ENCODE data around the gene HPCAL1. TPM values are rescaled to one million over a fixed set of nuclear protein-coding genes. Genes with fewer than 3 reads are reported as not detected.

The HPCAL1 gene
- total RNA-seq, 6 experiments from 2014 or later, result 23.1 to 68.8 (median 29.1) TPM

DNA sequence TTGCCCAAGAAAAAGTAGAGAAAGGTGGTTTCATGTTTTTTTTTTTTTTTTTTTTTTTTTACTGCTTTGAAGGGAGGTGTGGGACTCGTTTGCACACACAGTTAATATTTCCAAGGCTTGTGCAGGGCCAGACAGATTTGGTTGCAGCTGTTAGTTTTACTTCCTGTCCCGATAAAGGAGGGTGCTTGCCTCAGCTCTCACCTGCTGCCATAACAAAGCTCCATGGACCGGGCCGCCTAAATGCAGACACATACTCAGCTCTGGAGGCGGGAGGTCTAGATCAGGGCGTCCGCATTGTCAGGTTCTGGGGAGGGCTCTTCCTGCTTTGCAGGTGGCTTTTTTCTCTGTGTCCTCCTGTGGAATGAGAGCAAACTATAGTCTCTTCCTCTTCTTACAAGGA, 75.5 kb downstream of the HPCAL1 start:
- peaks cover 0 to 3% (median 0%) of the 10 kb centered on the region in 4 donors for H3K36me3 ChIP-seq
- DNase-seq (no peak), ATAC-seq (no peak)
- H3K4me1 ChIP-seq, result peaks cover 0 to 17% (median 0%) of the 10 kb centered on the region in 4 donors
- TF ChIP-seq, protein P1, sequence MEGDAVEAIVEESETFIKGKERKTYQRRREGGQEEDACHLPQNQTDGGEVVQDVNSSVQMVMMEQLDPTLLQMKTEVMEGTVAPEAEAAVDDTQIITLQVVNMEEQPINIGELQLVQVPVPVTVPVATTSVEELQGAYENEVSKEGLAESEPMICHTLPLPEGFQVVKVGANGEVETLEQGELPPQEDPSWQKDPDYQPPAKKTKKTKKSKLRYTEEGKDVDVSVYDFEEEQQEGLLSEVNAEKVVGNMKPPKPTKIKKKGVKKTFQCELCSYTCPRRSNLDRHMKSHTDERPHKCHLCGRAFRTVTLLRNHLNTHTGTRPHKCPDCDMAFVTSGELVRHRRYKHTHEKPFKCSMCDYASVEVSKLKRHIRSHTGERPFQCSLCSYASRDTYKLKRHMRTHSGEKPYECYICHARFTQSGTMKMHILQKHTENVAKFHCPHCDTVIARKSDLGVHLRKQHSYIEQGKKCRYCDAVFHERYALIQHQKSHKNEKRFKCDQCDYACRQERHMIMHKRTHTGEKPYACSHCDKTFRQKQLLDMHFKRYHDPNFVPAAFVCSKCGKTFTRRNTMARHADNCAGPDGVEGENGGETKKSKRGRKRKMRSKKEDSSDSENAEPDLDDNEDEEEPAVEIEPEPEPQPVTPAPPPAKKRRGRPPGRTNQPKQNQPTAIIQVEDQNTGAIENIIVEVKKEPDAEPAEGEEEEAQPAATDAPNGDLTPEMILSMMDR (IDR thresholded peaks at IDR 0.05), result no peak
- WGBS (ENCODE audit: insufficient coverage, low coverage, low lambda C conversion rate, missing lambda C conversion rate), result 63% methylated on average over 7 of the region's 7 CpGs
- H3K9me3 ChIP-seq, result no peaks in the 10 kb centered on the region
- no peaks in the 10 kb centered on the region for H3K27me3 ChIP-seq
- intact Hi-C loops (cut with DNase I), result no loop called here
- no peak overlapping the region for H3K4me3 ChIP-seq
- H3K27ac ChIP-seq, result no peak overlapping the region

DNA sequence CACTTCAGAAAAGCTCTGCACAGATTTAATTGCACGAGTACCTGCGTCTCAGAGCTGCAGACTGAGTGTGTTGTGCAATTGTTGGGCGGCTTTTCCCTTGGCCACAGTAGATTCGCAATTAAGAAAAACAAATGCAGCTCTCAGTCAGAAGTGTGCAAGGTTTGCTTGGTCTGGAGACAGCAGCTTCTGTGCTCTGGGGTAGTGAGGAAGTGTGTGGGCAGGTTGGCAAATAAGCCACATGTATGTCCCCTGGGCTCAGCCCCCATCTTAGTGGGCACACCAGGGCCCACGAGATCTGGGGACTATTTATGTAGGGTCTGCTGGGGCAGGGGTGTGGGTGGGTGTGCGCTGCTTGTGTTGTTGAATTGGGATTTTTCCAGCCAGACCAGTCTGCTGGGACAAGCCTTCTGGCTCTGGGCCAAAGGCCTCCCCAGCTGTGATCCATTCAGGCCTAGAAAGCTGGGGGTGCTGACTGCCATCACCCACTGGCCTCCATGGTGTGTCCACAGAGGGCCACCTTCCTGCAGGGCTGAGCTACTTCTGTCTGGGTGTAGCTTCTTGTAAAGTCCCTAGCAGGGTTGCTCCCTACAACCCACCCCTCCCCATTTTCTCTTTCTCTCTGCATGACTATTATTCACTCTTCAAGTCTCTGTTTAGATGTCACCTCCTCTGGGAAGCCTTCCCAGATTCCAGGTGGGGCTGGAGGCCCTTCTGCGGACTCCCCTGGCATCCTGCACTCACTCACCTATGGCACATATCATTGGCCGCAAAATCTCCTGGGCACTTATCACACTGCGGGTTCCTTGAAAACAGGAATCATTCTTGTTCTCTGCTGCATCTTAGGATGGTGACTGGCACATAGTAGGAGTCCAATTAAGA, 77.6 kb downstream of the HPCAL1 start:
- no peaks in the 10 kb centered on the region for H3K9me3 ChIP-seq
- DNase-seq, result no peak
- no peaks in the 10 kb centered on the region for H3K36me3 ChIP-seq
- ATAC-seq, result peak in 3 of 4 donors; percentile 15 to 59 (median 19)
- intact Hi-C loops (cut with DNase I), result no loop called here
- H3K27me3 ChIP-seq, result no peaks in the 10 kb centered on the region
- 39% methylated on average over 6 of the region's 9 CpGs for WGBS (ENCODE audit: insufficient coverage, low coverage, low lambda C conversion rate, missing lambda C conversion rate)
- no peak for TF ChIP-seq POLR2A (IDR thresholded peaks at IDR 0.05)
- TF ChIP-seq, protein P1 (IDR thresholded peaks at IDR 0.05), result no peak
- H3K4me3 ChIP-seq, result no peak overlapping the region
- H3K27ac ChIP-seq, result no peak overlapping the region
- peaks cover 0 to 17% (median 0%) of the 10 kb centered on the region in 4 donors for H3K4me1 ChIP-seq

DNA sequence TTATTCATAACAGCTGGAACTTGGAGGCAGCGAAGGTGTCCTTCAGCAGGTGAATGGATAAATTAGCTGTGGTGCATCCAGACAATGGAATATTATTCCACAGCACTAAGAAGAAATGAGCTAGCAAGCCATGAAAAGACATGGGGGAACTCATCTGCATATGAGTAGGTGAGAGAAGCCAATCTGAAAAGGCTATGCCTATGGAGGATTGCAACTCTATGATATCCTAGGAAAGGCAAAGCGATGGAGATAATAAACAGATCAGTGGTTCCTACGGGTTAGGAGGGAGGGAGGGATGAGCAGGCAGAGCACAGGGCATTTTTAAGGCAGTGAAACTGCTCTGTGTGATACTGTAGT, 79.3 kb downstream of the HPCAL1 start:
- no peaks in the 10 kb centered on the region for H3K36me3 ChIP-seq
- intact Hi-C loops (cut with DNase I), result no loop called here
- H3K4me3 ChIP-seq, result no peak overlapping the region
- TF ChIP-seq, protein P1 (IDR thresholded peaks at IDR 0.05), result no peak
- TF ChIP-seq POLR2A (IDR thresholded peaks at IDR 0.05), result no peak
- ATAC-seq, result no peak
- no peak for DNase-seq
- H3K27me3 ChIP-seq, result no peaks in the 10 kb centered on the region
- 63% methylated on average over 3 of the region's 3 CpGs for WGBS (ENCODE audit: insufficient coverage, low coverage, low lambda C conversion rate, missing lambda C conversion rate)
- H3K4me1 ChIP-seq, result peaks cover 0 to 17% (median 0%) of the 10 kb centered on the region in 4 donors
- H3K9me3 ChIP-seq, result no peaks in the 10 kb centered on the region
- H3K27ac ChIP-seq, result no peak overlapping the region

DNA sequence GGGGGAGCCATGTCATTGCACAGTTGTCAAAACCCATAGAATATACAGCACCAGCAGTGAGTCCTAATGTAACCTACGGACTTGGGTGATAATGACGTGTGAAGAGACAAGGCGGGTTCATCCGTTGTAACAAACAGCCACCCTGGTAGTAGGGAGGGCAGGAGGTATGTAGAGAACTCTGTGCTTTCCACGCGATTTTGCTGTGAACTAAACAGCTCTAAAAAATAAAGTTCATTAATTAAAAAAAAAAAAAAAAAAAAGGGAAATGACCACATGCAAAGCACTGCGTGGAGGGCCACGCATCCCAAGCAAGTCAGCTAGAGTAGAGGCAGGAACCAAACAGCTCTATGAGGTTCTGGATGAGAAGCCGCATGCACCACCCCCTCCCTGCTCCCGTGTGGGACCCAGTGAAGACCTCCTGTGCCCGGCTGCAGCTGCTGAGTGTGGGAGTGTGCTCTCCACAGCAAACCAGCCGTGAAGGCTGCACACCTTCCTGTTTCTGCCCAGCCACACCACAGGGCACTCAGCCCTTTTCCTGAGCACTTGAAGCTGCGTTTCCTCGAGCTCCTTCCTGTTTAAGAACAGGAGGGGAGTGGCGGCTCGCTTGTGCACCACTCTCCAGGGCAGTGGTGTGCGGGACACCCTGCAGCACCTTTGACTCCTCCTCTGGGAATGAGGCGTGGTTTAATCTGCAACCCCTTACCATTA, 79.8 kb downstream of the HPCAL1 start:
- Histone ChIP-seq H3K27me3 (no peaks in the 10 kb centered on the region), H3K36me3 (no peaks in the 10 kb centered on the region), H3K27ac (no peak overlapping the region), H3K4me3 (no peak overlapping the region), H3K4me1 (peaks cover 0 to 17% (median 0%) of the 10 kb centered on the region in 4 donors), H3K9me3 (no peaks in the 10 kb centered on the region)
- WGBS (ENCODE audit: insufficient coverage, low coverage, low lambda C conversion rate, missing lambda C conversion rate), result 47% methylated on average over 13 of the region's 18 CpGs
- no peak for TF ChIP-seq POLR2A (IDR thresholded peaks at IDR 0.05)
- TF ChIP-seq, protein P1 (IDR thresholded peaks at IDR 0.05), result no peak
- intact Hi-C loops (cut with DNase I), result no loop called here
- DNase-seq (no peak), ATAC-seq (peak; percentile 50 to 56 (median 53))

Data from right lobe of liver (tissue), 6 donors.